ENCODE data around the gene OR10D3. TPM values are rescaled to one million over a fixed set of nuclear protein-coding genes. Genes with fewer than 3 reads are reported as not detected.
A peak's percentile ranks its signal among the peaks of the same experiment; 100 is the strongest.

OR10D3 gene
- total RNA-seq, 1 experiment from 2014 or later, result not detected

DNA sequence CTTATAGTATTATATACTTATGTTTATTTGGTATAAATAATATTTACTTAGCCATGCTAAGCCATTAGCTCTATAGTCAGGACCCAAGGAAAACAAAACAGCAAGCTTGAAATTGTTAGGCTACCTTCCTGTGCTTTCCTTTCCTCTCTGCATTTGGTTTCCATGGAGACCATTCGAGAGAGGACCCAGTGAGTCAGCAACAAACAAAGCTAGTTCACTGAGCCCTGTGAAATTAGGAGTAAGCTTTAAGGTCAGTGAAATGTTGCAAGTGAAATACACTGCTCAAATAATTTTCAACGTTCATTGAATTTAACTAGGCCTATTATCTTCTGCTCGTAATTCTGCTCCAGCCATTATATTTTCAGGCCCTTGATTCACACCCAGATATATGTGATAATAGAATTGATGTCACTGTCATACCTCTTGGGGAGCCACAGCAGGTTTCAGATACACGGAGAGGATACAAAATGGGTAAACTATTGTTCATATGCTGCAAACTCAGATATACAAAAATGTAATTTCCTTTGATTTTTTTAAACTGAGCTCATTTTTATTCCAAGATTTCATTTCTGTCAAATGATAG lies 9.1 kb upstream of the OR10D3 start:
- Histone ChIP-seq H3K9ac (ENCODE audit: low read length) (no peak overlapping the region), H3K27ac (ENCODE audit: low read depth, low read length) (no peak overlapping the region), H3K79me2 (ENCODE audit: insufficient read depth, low read length) (no peaks in the 10 kb centered on the region), H3K9me3 (ENCODE audit: control insufficient read depth in 1 of 2, insufficient read depth in 1 of 2, low read depth in 1 of 2, low read length in 2 of 2) (no peaks in the 10 kb centered on the region), H3K4me1 (ENCODE audit: control insufficient read depth in 1 of 2, insufficient read depth in 2 of 2, low read length in 2 of 2) (no peaks in the 10 kb centered on the region), H4K20me1 (ENCODE audit: insufficient read depth) (no peaks in the 10 kb centered on the region), H3K9me2 (ENCODE audit: insufficient read depth) (no peaks in the 10 kb centered on the region), H3K4me2 (ENCODE audit: low read length) (no peak overlapping the region), H3K4me3 (replicated peaks in 1 of 2; ENCODE audit: low read depth in 1 of 2, low read length in 2 of 2) (no peak overlapping the region), H2AFZ (ENCODE audit: low read depth, low read length, poor library complexity, severe bottlenecking) (no peak overlapping the region), H3K27me3 (ENCODE audit: insufficient read depth, low read length) (peaks cover 19% of the 10 kb centered on the region; the same call in 1 of the 2 replicates), H3K36me3 (ENCODE audit: control insufficient read depth in 1 of 2, insufficient read depth in 2 of 2, low read length in 2 of 2) (no peaks in the 10 kb centered on the region)
- TF ChIP-seq ATF3 (IDR thresholded peaks at IDR 0.05), result no peak
- ChIA-PET RAD21 (ENCODE audit: low non-redundant PET in 1 of 2, low total read pairs in 2 of 2, uncharacterized antibody in 2 of 2, unreplicated experiment in 2 of 2) (no interaction called here), POLR2A (no interaction called here), CTCF (interaction anchor here (1.0 kb wide), 1 partner anchor 21 kb away, joined by 6 read pairs; no protein-coding TSS in a partner anchor)
- ATAC-seq (no peak), DNase-seq (ENCODE audit: low read depth, low spot score) (peak; percentile 2)
- no TSS peak for BruUV-seq (replicated peaks)
- intact Hi-C loops (cut with micrococcal nuclease), result no loop called here

DNA sequence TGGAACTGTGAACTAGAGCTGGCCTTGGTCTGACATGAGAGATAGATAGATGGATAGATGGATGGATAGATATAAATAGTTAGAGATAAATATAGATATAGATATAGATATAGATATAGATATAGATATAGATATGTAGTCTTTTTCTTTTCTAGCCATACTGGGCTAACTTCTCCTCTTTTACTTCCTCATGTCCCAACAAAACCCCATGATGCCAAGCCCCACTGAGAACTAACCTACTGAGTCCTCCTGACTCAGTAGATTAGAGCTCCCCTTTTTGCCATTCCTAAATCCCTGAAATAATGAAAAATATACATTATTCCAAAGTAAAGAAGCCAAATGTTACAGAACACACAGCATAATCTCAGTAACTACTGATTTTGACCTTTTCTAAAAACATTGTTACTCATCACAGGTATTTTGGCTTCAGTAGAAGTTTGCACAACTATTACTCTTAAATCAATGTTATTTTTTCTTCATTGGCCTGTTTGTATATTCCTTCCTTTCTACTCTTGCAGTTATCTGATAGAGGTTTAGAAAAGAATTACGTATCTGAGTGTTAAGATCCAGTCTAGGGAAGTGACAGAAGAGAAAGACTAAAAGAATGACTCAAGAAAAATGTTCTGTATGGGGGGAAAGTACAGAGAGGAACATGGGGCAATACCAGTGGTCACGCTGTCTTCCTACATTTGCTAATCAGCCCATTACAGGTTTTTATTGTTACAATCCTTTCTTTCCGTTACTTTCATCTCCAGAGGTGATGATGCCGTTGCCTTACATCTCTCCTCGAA lies 6.0 kb upstream of the OR10D3 start:
- RAD21 ChIA-PET (ENCODE audit: low non-redundant PET in 1 of 2, low total read pairs in 2 of 2, uncharacterized antibody in 2 of 2, unreplicated experiment in 2 of 2), result no interaction called here
- POLR2A ChIA-PET, result no interaction called here
- H3K9me2 ChIP-seq (ENCODE audit: insufficient read depth), result no peaks in the 10 kb centered on the region
- H3K36me3 ChIP-seq (ENCODE audit: control insufficient read depth in 1 of 2, insufficient read depth in 2 of 2, low read length in 2 of 2), result no peaks in the 10 kb centered on the region
- no peaks in the 10 kb centered on the region for H4K20me1 ChIP-seq (ENCODE audit: insufficient read depth)
- no peak overlapping the region for H2AFZ ChIP-seq (ENCODE audit: low read depth, low read length, poor library complexity, severe bottlenecking)
- no peaks in the 10 kb centered on the region for H3K79me2 ChIP-seq (ENCODE audit: insufficient read depth, low read length)
- no peak overlapping the region for H3K27ac ChIP-seq (ENCODE audit: low read depth, low read length)
- no peak overlapping the region for H3K9ac ChIP-seq (ENCODE audit: low read length)
- peaks cover 33% of the 10 kb centered on the region for H3K27me3 ChIP-seq (ENCODE audit: insufficient read depth, low read length)
- H3K9me3 ChIP-seq (ENCODE audit: control insufficient read depth in 1 of 2, insufficient read depth in 1 of 2, low read depth in 1 of 2, low read length in 2 of 2), result no peaks in the 10 kb centered on the region
- BruUV-seq (replicated peaks), result no TSS peak
- intact Hi-C loops (cut with micrococcal nuclease), result no loop called here
- no peak for ATAC-seq
- no peak overlapping the region for H3K4me2 ChIP-seq (ENCODE audit: low read length)
- CTCF ChIA-PET, result no interaction called here
- no peaks in the 10 kb centered on the region for H3K4me1 ChIP-seq (ENCODE audit: control insufficient read depth in 1 of 2, insufficient read depth in 2 of 2, low read length in 2 of 2)
- no peak overlapping the region for H3K4me3 ChIP-seq (replicated peaks in 1 of 2; ENCODE audit: low read depth in 1 of 2, low read length in 2 of 2)
- DNase-seq (ENCODE audit: low read depth, low spot score), result no peak
- TF ChIP-seq POLR2A (IDR thresholded peaks at IDR 0.05; ENCODE audit: borderline replicate concordance, extremely low read depth, insufficient read depth, insufficient read length) (no peak), POLR2AphosphoS5 (IDR thresholded peaks at IDR 0.05; ENCODE audit: low read depth, low read length) (no peak), ZNF274 (IDR thresholded peaks at IDR 0.05; ENCODE audit: low read depth, low read length) (no peak), SIN3A (IDR thresholded peaks at IDR 0.05; ENCODE audit: low read depth) (no peak), CBX3 (IDR thresholded peaks at IDR 0.05; ENCODE audit: low read depth) (no peak), EZH2phosphoT487 (IDR thresholded peaks at IDR 0.05; ENCODE audit: borderline replicate concordance) (no peak), FOSL1 (IDR thresholded peaks at IDR 0.05; ENCODE audit: low read depth) (no peak), CEBPB (IDR thresholded peaks at IDR 0.05; ENCODE audit: low read depth) (no peak), TCF7L2 (IDR thresholded peaks at IDR 0.05; ENCODE audit: borderline replicate concordance, extremely low read depth, insufficient read depth, insufficient read length) (no peak), ZFX (IDR thresholded peaks at IDR 0.05) (no peak), EGR1 (IDR thresholded peaks at IDR 0.05; ENCODE audit: low read depth) (no peak), ATF3 (IDR thresholded peaks at IDR 0.05) (no peak)
- TF ChIP-seq, protein P1, sequence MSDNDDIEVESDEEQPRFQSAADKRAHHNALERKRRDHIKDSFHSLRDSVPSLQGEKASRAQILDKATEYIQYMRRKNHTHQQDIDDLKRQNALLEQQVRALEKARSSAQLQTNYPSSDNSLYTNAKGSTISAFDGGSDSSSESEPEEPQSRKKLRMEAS (IDR thresholded peaks at IDR 0.05), result no peak
- TF ChIP-seq, protein P2, sequence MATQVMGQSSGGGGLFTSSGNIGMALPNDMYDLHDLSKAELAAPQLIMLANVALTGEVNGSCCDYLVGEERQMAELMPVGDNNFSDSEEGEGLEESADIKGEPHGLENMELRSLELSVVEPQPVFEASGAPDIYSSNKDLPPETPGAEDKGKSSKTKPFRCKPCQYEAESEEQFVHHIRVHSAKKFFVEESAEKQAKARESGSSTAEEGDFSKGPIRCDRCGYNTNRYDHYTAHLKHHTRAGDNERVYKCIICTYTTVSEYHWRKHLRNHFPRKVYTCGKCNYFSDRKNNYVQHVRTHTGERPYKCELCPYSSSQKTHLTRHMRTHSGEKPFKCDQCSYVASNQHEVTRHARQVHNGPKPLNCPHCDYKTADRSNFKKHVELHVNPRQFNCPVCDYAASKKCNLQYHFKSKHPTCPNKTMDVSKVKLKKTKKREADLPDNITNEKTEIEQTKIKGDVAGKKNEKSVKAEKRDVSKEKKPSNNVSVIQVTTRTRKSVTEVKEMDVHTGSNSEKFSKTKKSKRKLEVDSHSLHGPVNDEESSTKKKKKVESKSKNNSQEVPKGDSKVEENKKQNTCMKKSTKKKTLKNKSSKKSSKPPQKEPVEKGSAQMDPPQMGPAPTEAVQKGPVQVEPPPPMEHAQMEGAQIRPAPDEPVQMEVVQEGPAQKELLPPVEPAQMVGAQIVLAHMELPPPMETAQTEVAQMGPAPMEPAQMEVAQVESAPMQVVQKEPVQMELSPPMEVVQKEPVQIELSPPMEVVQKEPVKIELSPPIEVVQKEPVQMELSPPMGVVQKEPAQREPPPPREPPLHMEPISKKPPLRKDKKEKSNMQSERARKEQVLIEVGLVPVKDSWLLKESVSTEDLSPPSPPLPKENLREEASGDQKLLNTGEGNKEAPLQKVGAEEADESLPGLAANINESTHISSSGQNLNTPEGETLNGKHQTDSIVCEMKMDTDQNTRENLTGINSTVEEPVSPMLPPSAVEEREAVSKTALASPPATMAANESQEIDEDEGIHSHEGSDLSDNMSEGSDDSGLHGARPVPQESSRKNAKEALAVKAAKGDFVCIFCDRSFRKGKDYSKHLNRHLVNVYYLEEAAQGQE (IDR thresholded peaks at IDR 0.05; ENCODE audit: low read depth), result no peak
